Liver (tissue), 3 donors: ENCODE data around the gene SLC51A.

ENCODE experiments used
- EGR1 ChIP-seq, 2 donors: IDR thresholded peaks; 2 replicates each; pipeline ENCODE4 v1.6.1; 2016 to 2018; ENCODE audit warnings: antibody characterized with exemption in 2 of 2, low read depth in 2 of 2
- FOXA1 ChIP-seq: IDR thresholded peaks from 2 replicates; pipeline ENCODE4 v1.6.1; 2016; ENCODE audit warnings: antibody characterized with exemption
- GABPA ChIP-seq, 2 donors: IDR thresholded peaks in 1 of 2; conservative IDR thresholded peaks in 1 of 2; 2 replicates each; pipeline ENCODE4 v1.6.1; 2016; ENCODE audit warnings: antibody characterized with exemption in 2 of 2, mild to moderate bottlenecking in 1 of 2, moderate library complexity in 1 of 2
- HNF4A ChIP-seq, 2 donors: conservative IDR thresholded peaks; 2 replicates each; pipeline ENCODE4 v1.6.1; 2016; ENCODE audit warnings: antibody characterized with exemption in 2 of 2, mild to moderate bottlenecking in 2 of 2
- JUND ChIP-seq, 2 donors: IDR thresholded peaks; 2 replicates each; pipeline ENCODE4 v1.6.1; 2016; ENCODE audit warnings: antibody characterized with exemption in 2 of 2
- RAD21 ChIP-seq, 2 donors: IDR thresholded peaks; 2 replicates each; pipeline ENCODE4 v1.6.1; 2016; ENCODE audit warnings: antibody characterized with exemption in 2 of 2, mild to moderate bottlenecking in 2 of 2
- SP1 ChIP-seq: IDR thresholded peaks from 2 replicates; pipeline ENCODE4 v1.6.1; 2018; ENCODE audit warnings: antibody characterized with exemption, mild to moderate bottlenecking
- TAF1 ChIP-seq: conservative IDR thresholded peaks from 2 replicates; pipeline ENCODE4 v1.6.1; 2016; ENCODE audit warnings: antibody characterized with exemption, mild to moderate bottlenecking
- YY1 ChIP-seq: IDR thresholded peaks from 2 replicates; pipeline ENCODE4 v1.6.1; 2016; ENCODE audit warnings: antibody characterized with exemption, mild to moderate bottlenecking
- TF ChIP-seq, protein P1 (sequence below): fragments of 150-350 bp; IDR thresholded peaks from 2 replicates; pipeline ENCODE4 v1.5.1; 2017; ENCODE audit warnings: improper control_type of control experiment, low read depth, low read length; ENCODE audit not compliant: missing input control
- TF ChIP-seq, protein P2 (sequence below): IDR thresholded peaks from 2 replicates; pipeline ENCODE4 v1.6.1; 2016; ENCODE audit warnings: antibody characterized with exemption
- TF ChIP-seq, protein P3 (sequence below): IDR thresholded peaks from 2 replicates; pipeline ENCODE4 v1.6.1; 2016; ENCODE audit warnings: antibody characterized with exemption, mild to moderate bottlenecking
- TF ChIP-seq, protein P4 (sequence below): IDR thresholded peaks from 2 replicates; pipeline ENCODE4 v1.6.1; 2016; ENCODE audit warnings: antibody characterized with exemption
- donor health status: healthy.
- donor health status: healthy.

DNA sequence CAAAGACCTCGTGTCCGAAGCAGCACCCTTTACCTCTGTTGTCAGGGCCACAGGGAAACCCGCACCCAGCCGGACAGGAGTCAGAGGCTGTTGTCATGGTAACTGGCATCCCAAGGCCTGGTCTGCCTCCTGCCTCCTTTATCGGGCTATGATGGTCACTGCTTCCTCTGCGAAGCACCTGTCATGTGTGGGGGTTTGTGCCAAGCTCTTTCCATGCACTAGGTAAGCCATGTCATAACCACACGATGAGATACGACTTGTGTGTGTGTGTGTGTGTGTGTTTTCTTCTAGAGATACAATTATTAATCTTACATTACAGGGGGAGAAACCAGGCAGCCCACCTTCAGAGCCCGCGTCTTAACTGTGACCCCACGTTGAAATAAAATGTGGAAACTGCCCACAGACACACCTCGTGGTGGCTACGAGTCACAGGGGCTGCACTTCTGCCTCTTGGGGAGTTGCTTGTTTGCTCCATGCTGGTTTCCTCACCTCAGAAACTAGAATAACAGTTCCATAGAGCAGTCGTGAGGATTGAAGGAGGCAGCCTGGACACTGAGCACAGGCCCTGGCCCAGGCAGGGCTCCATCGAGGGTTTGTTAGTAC lies 23.1 kb upstream of the SLC51A start:
- TF ChIP-seq, protein P1, sequence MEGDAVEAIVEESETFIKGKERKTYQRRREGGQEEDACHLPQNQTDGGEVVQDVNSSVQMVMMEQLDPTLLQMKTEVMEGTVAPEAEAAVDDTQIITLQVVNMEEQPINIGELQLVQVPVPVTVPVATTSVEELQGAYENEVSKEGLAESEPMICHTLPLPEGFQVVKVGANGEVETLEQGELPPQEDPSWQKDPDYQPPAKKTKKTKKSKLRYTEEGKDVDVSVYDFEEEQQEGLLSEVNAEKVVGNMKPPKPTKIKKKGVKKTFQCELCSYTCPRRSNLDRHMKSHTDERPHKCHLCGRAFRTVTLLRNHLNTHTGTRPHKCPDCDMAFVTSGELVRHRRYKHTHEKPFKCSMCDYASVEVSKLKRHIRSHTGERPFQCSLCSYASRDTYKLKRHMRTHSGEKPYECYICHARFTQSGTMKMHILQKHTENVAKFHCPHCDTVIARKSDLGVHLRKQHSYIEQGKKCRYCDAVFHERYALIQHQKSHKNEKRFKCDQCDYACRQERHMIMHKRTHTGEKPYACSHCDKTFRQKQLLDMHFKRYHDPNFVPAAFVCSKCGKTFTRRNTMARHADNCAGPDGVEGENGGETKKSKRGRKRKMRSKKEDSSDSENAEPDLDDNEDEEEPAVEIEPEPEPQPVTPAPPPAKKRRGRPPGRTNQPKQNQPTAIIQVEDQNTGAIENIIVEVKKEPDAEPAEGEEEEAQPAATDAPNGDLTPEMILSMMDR, result no peak
- no peak for TF ChIP-seq HNF4A (conservative IDR thresholded peaks at IDR 0.05)
- no peak for TF ChIP-seq GABPA (IDR thresholded peaks at IDR 0.05 in 1 of 2, conservative IDR thresholded peaks at IDR 0.05 in 1 of 2)
- no peak for TF ChIP-seq RAD21 (IDR thresholded peaks at IDR 0.05)
- TF ChIP-seq SP1, result no peak
- no peak for TF ChIP-seq YY1
- no peak for TF ChIP-seq EGR1 (IDR thresholded peaks at IDR 0.05; ENCODE audit: low read depth in 2 of 2)
- TF ChIP-seq TAF1, result no peak
- no peak for TF ChIP-seq JUND (IDR thresholded peaks at IDR 0.05)
- TF ChIP-seq, protein P2, sequence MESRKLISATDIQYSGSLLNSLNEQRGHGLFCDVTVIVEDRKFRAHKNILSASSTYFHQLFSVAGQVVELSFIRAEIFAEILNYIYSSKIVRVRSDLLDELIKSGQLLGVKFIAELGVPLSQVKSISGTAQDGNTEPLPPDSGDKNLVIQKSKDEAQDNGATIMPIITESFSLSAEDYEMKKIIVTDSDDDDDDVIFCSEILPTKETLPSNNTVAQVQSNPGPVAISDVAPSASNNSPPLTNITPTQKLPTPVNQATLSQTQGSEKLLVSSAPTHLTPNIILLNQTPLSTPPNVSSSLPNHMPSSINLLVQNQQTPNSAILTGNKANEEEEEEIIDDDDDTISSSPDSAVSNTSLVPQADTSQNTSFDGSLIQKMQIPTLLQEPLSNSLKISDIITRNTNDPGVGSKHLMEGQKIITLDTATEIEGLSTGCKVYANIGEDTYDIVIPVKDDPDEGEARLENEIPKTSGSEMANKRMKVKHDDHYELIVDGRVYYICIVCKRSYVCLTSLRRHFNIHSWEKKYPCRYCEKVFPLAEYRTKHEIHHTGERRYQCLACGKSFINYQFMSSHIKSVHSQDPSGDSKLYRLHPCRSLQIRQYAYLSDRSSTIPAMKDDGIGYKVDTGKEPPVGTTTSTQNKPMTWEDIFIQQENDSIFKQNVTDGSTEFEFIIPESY, result no peak
- TF ChIP-seq, protein P3, sequence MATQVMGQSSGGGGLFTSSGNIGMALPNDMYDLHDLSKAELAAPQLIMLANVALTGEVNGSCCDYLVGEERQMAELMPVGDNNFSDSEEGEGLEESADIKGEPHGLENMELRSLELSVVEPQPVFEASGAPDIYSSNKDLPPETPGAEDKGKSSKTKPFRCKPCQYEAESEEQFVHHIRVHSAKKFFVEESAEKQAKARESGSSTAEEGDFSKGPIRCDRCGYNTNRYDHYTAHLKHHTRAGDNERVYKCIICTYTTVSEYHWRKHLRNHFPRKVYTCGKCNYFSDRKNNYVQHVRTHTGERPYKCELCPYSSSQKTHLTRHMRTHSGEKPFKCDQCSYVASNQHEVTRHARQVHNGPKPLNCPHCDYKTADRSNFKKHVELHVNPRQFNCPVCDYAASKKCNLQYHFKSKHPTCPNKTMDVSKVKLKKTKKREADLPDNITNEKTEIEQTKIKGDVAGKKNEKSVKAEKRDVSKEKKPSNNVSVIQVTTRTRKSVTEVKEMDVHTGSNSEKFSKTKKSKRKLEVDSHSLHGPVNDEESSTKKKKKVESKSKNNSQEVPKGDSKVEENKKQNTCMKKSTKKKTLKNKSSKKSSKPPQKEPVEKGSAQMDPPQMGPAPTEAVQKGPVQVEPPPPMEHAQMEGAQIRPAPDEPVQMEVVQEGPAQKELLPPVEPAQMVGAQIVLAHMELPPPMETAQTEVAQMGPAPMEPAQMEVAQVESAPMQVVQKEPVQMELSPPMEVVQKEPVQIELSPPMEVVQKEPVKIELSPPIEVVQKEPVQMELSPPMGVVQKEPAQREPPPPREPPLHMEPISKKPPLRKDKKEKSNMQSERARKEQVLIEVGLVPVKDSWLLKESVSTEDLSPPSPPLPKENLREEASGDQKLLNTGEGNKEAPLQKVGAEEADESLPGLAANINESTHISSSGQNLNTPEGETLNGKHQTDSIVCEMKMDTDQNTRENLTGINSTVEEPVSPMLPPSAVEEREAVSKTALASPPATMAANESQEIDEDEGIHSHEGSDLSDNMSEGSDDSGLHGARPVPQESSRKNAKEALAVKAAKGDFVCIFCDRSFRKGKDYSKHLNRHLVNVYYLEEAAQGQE, result no peak
- TF ChIP-seq, protein P4, sequence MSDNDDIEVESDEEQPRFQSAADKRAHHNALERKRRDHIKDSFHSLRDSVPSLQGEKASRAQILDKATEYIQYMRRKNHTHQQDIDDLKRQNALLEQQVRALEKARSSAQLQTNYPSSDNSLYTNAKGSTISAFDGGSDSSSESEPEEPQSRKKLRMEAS, result no peak
- no peak for TF ChIP-seq FOXA1
